Measurements from ENCODE around the gene SRL.

The SRL gene

GRCh38 chr16:4241928-4242283 lies at the start of gene SRL:
SRL (minus strand) TSS chr16:4242080; CDS start chr16:4242067, 13 bp downstream.
- DNase-seq = peak in 1 of 56 donors; percentile 12

- no peak for DNase-seq
These were observed 48.5 kb upstream of the SRL start for GRCh38 chr16:4290236-4290830.

GRCh38 chr16:4288148-4288921 lies 46.5 kb upstream of the SRL start:
- peak in 47 of 56 donors; percentile 14 to 85 (median 49) for DNase-seq

- DNase-seq = peak in 5 of 56 donors; percentile 3 to 33 (median 7)
These were observed 43.3 kb upstream of the SRL start for GRCh38 chr16:4285167-4285566.

- no peak for DNase-seq
These were observed 42.1 kb upstream of the SRL start for GRCh38 chr16:4283939-4284338.

GRCh38 chr16:4283441-4283840 lies 41.6 kb upstream of the SRL start:
- no peak for DNase-seq

GRCh38 chr16:4280625-4281024 lies 38.7 kb upstream of the SRL start:
- DNase-seq = no peak

GRCh38 chr16:4277987-4278513 lies 36.2 kb upstream of the SRL start:
- DNase-seq = no peak

- DNase-seq = no peak
These were observed 34.0 kb upstream of the SRL start for GRCh38 chr16:4275861-4276260.

- DNase-seq = peak in 17 of 56 donors; percentile 21 to 72 (median 52)
These were observed 32.0 kb upstream of the SRL start for GRCh38 chr16:4273858-4274311.

GRCh38 chr16:4272114-4272956 lies 30.5 kb upstream of the SRL start:
- peak in 45 of 56 donors; percentile 33 to 90 (median 70) for DNase-seq

GRCh38 chr16:4271176-4272113 lies 29.6 kb upstream of the SRL start:
- DNase-seq = peak; percentile 42 to 97 (median 88)

- no peak for DNase-seq
These were observed 28.7 kb upstream of the SRL start for GRCh38 chr16:4270595-4270994.

GRCh38 chr16:4270091-4270490 lies 28.2 kb upstream of the SRL start:
- no peak for DNase-seq

GRCh38 chr16:4266372-4266771 lies 24.5 kb upstream of the SRL start:
- DNase-seq = no peak

- DNase-seq = no peak
These were observed 23.8 kb upstream of the SRL start for GRCh38 chr16:4265676-4266075.

- DNase-seq = no peak
These were observed 22.7 kb upstream of the SRL start for GRCh38 chr16:4264546-4264945.

GRCh38 chr16:4263504-4264436 lies 21.9 kb upstream of the SRL start:
- DNase-seq = no peak

GRCh38 chr16:4262303-4262835 lies 20.5 kb upstream of the SRL start:
- DNase-seq = no peak

Measured in nucleus accumbens (tissue), 56 donors.